ENCODE measurements around the gene DAG1.

Gene DAG1

GRCh38 chr3:49428752-49429080 lies 41.4 kb upstream of the DAG1 start (continued):
- no peak for TF ChIP-seq GLIS3 (CRISPR knock-in tag; IDR thresholded peaks at IDR 0.05)

- ATAC-seq = no peak
- TF ChIP-seq CSRNP3 (CRISPR knock-in tag; IDR thresholded peaks at IDR 0.05) = no peak
- TF ChIP-seq ESRRG (CRISPR knock-in tag; IDR thresholded peaks at IDR 0.05) = no peak
- no peak for TF ChIP-seq POU6F1 (CRISPR knock-in tag; IDR thresholded peaks at IDR 0.05; ENCODE audit: borderline replicate concordance, low read depth)
- TF ChIP-seq TSHZ2 (CRISPR knock-in tag; IDR thresholded peaks at IDR 0.05) = no peak
- no peak for TF ChIP-seq ISL1 (CRISPR knock-in tag; IDR thresholded peaks at IDR 0.05)
- TF ChIP-seq RARB (CRISPR knock-in tag; IDR thresholded peaks at IDR 0.05) = no peak
- TF ChIP-seq ZNF565 (CRISPR knock-in tag; conservative IDR thresholded peaks at IDR 0.05; ENCODE audit: low read depth) = no peak
- TF ChIP-seq ZFP3 (CRISPR knock-in tag; IDR thresholded peaks at IDR 0.05) = no peak
- no peak for TF ChIP-seq ZNF8 (CRISPR knock-in tag; IDR thresholded peaks at IDR 0.05)
- no peak for TF ChIP-seq ARNTL (CRISPR knock-in tag; IDR thresholded peaks at IDR 0.05; ENCODE audit: borderline replicate concordance, low read depth)
- no peak for TF ChIP-seq TCF4 (CRISPR knock-in tag; IDR thresholded peaks at IDR 0.05; ENCODE audit: borderline replicate concordance)
- TF ChIP-seq PPARA (CRISPR knock-in tag; IDR thresholded peaks at IDR 0.05; ENCODE audit: borderline replicate concordance) = no peak
- TF ChIP-seq OSR1 (CRISPR knock-in tag; IDR thresholded peaks at IDR 0.05) = no peak
- no peak for TF ChIP-seq TOX (CRISPR knock-in tag; IDR thresholded peaks at IDR 0.05; ENCODE audit: borderline replicate concordance)
- no peak for TF ChIP-seq PATZ1 (CRISPR knock-in tag; IDR thresholded peaks at IDR 0.05; ENCODE audit: borderline replicate concordance)
- no peak for TF ChIP-seq CSDC2 (CRISPR knock-in tag; IDR thresholded peaks at IDR 0.05)
- no peak for TF ChIP-seq CREB5 (CRISPR knock-in tag; IDR thresholded peaks at IDR 0.05; ENCODE audit: low read depth)
- no peak for TF ChIP-seq BACH2 (CRISPR knock-in tag; IDR thresholded peaks at IDR 0.05; ENCODE audit: borderline replicate concordance)
- no peak for TF ChIP-seq SNAI2 (CRISPR knock-in tag; IDR thresholded peaks at IDR 0.05)
- no peak for TF ChIP-seq GLIS3 (CRISPR knock-in tag; IDR thresholded peaks at IDR 0.05)
Observed at GRCh38 chr3:49434731-49435130, 35.3 kb upstream of the DAG1 start.

- no peak for ATAC-seq
- no peak for TF ChIP-seq PATZ1 (CRISPR knock-in tag; IDR thresholded peaks at IDR 0.05; ENCODE audit: borderline replicate concordance)
- no peak for TF ChIP-seq ZFP30 (CRISPR knock-in tag; IDR thresholded peaks at IDR 0.05)
- TF ChIP-seq TSHZ2 (CRISPR knock-in tag; IDR thresholded peaks at IDR 0.05) = no peak
- no peak for TF ChIP-seq ZNF70 (CRISPR knock-in tag; IDR thresholded peaks at IDR 0.05)
- no peak for TF ChIP-seq TOX (CRISPR knock-in tag; IDR thresholded peaks at IDR 0.05; ENCODE audit: borderline replicate concordance)
- no peak for TF ChIP-seq CSRNP3 (CRISPR knock-in tag; IDR thresholded peaks at IDR 0.05)
Observed at GRCh38 chr3:49445391-49445790, 24.7 kb upstream of the DAG1 start.
